HCT116 (cell line): ENCODE data around the gene ARNT2. TPM values are rescaled to one million over a fixed set of nuclear protein-coding genes. Genes with fewer than 3 reads are reported as not detected.

Source experiments
- ATAC-seq: fragments of 200-7000 bp; cut with Tn5 transposase; 2 replicates; pipeline ENCODE4 v1.9.1; 2020; ENCODE audit warnings: mild to moderate bottlenecking, moderate library complexity
- BruUV-seq: library from RNA; stranded (reverse); fragments of 400-500 nt; replicated peaks from 2 replicates; lab custom pipeline; 2021; lab: Mats Ljungman, UMichigan
- CTCF ChIA-PET: fragments of 300-600 bp; sonication (Branson Sonifier 250); formaldehyde crosslinking; loops from one replicate; lab custom pipeline; 2021; ENCODE audit warnings: antibody characterized with exemption; lab: Charles Lee
- POLR2A ChIA-PET: fragments of 300-600, 350-600 bp; sonication (Branson Sonifier 250); formaldehyde crosslinking; loops from one replicate; lab custom pipeline; 2021; ENCODE audit warnings: antibody characterized with exemption; lab: Charles Lee
- RAD21 ChIA-PET, 2 experiments: fragments of 300-600 bp; sonication (Branson Sonifier 250); formaldehyde crosslinking; loops; one replicate each; lab custom pipeline; 2023; ENCODE audit warnings: low total read pairs in 2 of 2; ENCODE audit not compliant: uncharacterized antibody in 2 of 2, unreplicated experiment in 2 of 2, low non-redundant PET in 1 of 2; lab: Charles Lee
- DNase-seq: peaks from one replicate; pipeline ENCODE4 v3.0.0-alpha.2; 2010; ENCODE audit warnings: low read depth, low spot score
- H2AFZ ChIP-seq: fragments of 200-600 bp; shearing (Covaris generic), sonication (generic); 2 replicates; pipeline ENCODE4 v1.6.1; 2017; ENCODE audit warnings: low read depth, mixed run types, mixed read lengths, antibody characterized with exemption, low read length; ENCODE audit not compliant: poor library complexity, severe bottlenecking
- H3K27ac ChIP-seq: 2 replicates; pipeline ENCODE4 v1.5.1; 2012; ENCODE audit warnings: low read depth, low read length
- H3K27me3 ChIP-seq: fragments of 200-600 bp; sonication (generic); 2 replicates; pipeline ENCODE4 v1.6.1; 2016; ENCODE audit warnings: mixed run types, low read length, mixed read lengths; ENCODE audit not compliant: insufficient read depth
- H3K36me3 ChIP-seq, 2 experiments: fragments of 200-500 bp in 1 of 2; fragments of 200-600 bp in 1 of 2; sonication (Bioruptor generic) in 1 of 2; sonication (generic) in 1 of 2; 2 replicates each; pipeline versions ENCODE4 v1.5.1 to v1.6.1; 2014 to 2016; ENCODE audit warnings: low read length in 2 of 2, inconsistent platforms in 1 of 2, mixed read lengths in 1 of 2, mixed run types in 1 of 2; ENCODE audit not compliant: insufficient read depth in 2 of 2, control insufficient read depth in 1 of 2
- H3K4me1 ChIP-seq, 2 experiments: fragments of 200-600 bp in 1 of 2; sonication (generic) in 1 of 2; 2 replicates each; pipeline versions ENCODE4 v1.5.1 to v1.6.1; 2012 to 2017; ENCODE audit warnings: low read length in 2 of 2, inconsistent platforms in 1 of 2, mild to moderate bottlenecking in 1 of 2, mixed read lengths in 1 of 2, mixed run types in 1 of 2, moderate library complexity in 1 of 2; ENCODE audit not compliant: insufficient read depth in 2 of 2, control insufficient read depth in 1 of 2
- H3K4me2 ChIP-seq: fragments of 200-600 bp; sonication (generic); 2 replicates; pipeline ENCODE4 v1.6.1; 2017; ENCODE audit warnings: mixed run types, low read length, mixed read lengths
- H3K4me3 ChIP-seq, 2 experiments: fragments of 200-600 bp in 1 of 2; sonication (generic) in 1 of 2; replicated peaks in 1 of 2; 2 replicates each; pipeline ENCODE4 v1.5.1; 2011 to 2016; ENCODE audit warnings: low read length in 2 of 2, control low read depth in 1 of 2, low read depth in 1 of 2, mild to moderate bottlenecking in 1 of 2, mixed read lengths in 1 of 2, mixed run types in 1 of 2
- H3K79me2 ChIP-seq: fragments of 200-600 bp; sonication (generic); 2 replicates; pipeline ENCODE4 v1.6.1; 2017; ENCODE audit warnings: mild to moderate bottlenecking, mixed run types, low read length, moderate library complexity, mixed read lengths; ENCODE audit not compliant: insufficient read depth
- H3K9ac ChIP-seq: fragments of 200-600 bp; sonication (generic); 2 replicates; pipeline ENCODE4 v1.6.1; 2016; ENCODE audit warnings: low read length, mixed read lengths
- H3K9me2 ChIP-seq: fragments of 200-600 bp; sonication (generic), shearing (Covaris generic); 2 replicates; pipeline ENCODE4 v1.6.1; 2017; ENCODE audit warnings: mixed run types, mild to moderate bottlenecking, moderate library complexity; ENCODE audit not compliant: insufficient read depth
- H3K9me3 ChIP-seq, 2 experiments: fragments of 200-500 bp in 1 of 2; fragments of 200-600 bp in 1 of 2; sonication (Bioruptor generic) in 1 of 2; sonication (generic) in 1 of 2; 2 replicates each; pipeline ENCODE4 v1.6.1; 2014 to 2017; ENCODE audit warnings: low read length in 2 of 2, mixed read lengths in 2 of 2, inconsistent platforms in 1 of 2, low read depth in 1 of 2, mild to moderate bottlenecking in 1 of 2, mixed run types in 1 of 2, moderate library complexity in 1 of 2; ENCODE audit not compliant: control insufficient read depth in 1 of 2, insufficient read depth in 1 of 2
- H4K20me1 ChIP-seq: fragments of 200-600 bp; sonication (generic), shearing (Covaris generic); 2 replicates; pipeline ENCODE4 v1.6.1; 2017; ENCODE audit warnings: mixed run types, mild to moderate bottlenecking, moderate library complexity; ENCODE audit not compliant: insufficient read depth
- CTCF ChIP-seq, 3 experiments: fragments of 200-600 bp in 1 of 3; sonication (generic) in 1 of 3; IDR thresholded peaks in 2 of 3; conservative IDR thresholded peaks in 1 of 3; 2 replicates each; pipeline ENCODE4 v1.5.1; 2012 to 2017; ENCODE audit warnings: low read depth in 2 of 3, low read length in 2 of 3, antibody characterized with exemption in 1 of 3, borderline replicate concordance in 1 of 3, control low read depth in 1 of 3, mild to moderate bottlenecking in 1 of 3, mixed read lengths in 1 of 3, mixed run types in 1 of 3, moderate library complexity in 1 of 3; ENCODE audit not compliant: insufficient read depth in 1 of 3
- EZH2phosphoT487 ChIP-seq: fragments of 200-600 bp; IDR thresholded peaks from 2 replicates; pipeline ENCODE4 v1.6.1; 2018; ENCODE audit warnings: antibody characterized with exemption, borderline replicate concordance
- JUND ChIP-seq: IDR thresholded peaks from 2 replicates; pipeline ENCODE4 v1.6.1; 2012
- SIN3A ChIP-seq: IDR thresholded peaks from 2 replicates; pipeline ENCODE4 v1.6.1; 2012; ENCODE audit warnings: low read depth
- SP1 ChIP-seq: IDR thresholded peaks from 2 replicates; pipeline ENCODE4 v1.6.1; 2012; ENCODE audit warnings: low read depth
- SRF ChIP-seq: IDR thresholded peaks from 2 replicates; pipeline ENCODE4 v1.6.1; 2012; ENCODE audit warnings: low read depth
- TCF7L2 ChIP-seq: IDR thresholded peaks from 2 replicates; pipeline ENCODE4 v1.7.0; 2011; ENCODE audit warnings: borderline replicate concordance, inconsistent platforms; ENCODE audit not compliant: insufficient read depth, insufficient read length; ENCODE audit errors: extremely low read depth
- ZFX ChIP-seq: fragments of 450-650 bp; IDR thresholded peaks from 2 replicates; pipeline ENCODE4 v1.6.1; 2017
- ZNF274 ChIP-seq: fragments of 200-500 bp; sonication (Bioruptor generic); IDR thresholded peaks from 2 replicates; pipeline ENCODE4 v1.6.1; 2014; ENCODE audit warnings: mild to moderate bottlenecking, low read depth, low read length, inconsistent platforms
- intact Hi-C: fragments of 100-400 bp; cut with micrococcal nuclease; formaldehyde crosslinking; loops from 2 replicates; pipeline ENCODE4 v1.10.0; 2022
- total RNA-seq: library from RNA; stranded (reverse); gene quantifications from one replicate; pipeline ENCODE4 v1.2.1, GENCODE V29; 2021; ENCODE audit not compliant: unreplicated experiment
- TF ChIP-seq, protein P1 (sequence below): IDR thresholded peaks from 2 replicates; pipeline ENCODE4 v1.6.1; 2012

ARNT2 gene
- total RNA-seq, 1 experiment from 2014 or later = 3.0 TPM

DNA sequence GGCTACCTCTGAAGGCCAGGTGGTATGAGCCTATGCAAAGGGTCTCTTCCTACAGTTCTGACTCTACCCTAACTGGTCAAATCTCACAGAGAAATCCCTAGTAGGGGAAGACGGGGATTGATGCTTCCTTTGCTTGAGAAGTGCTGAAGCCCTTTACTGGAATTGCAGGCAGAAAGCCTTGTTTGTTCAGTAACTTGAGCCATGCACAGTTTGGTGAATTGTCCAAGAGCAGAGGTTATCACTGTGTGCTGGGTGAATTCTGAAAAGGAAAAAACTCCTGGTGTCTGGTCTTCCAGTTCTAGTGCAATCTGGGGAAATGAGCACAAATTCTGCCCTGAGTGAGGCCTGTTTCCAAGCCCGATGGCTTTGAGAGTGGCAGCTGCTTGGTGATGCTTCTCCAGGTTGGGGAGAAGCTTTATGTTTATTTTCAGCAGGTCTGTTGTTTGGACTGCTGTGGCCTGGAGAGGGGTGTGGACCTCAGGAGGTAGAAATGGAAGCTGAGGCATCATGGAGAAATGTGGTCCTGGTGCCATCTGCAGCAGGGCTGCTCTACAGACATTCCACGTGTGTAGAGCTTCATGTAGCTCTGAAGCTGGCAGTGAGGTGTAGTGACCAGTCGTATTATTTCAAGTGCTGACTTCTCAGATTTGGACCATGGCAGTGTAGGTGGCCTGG is 60.9 kb downstream of the ARNT2 start:
- Histone ChIP-seq H3K27ac (no peak overlapping the region), H3K4me2 (no peak overlapping the region), H3K4me3 (no peak overlapping the region), H3K9ac (no peak overlapping the region), H2AFZ (no peak overlapping the region), H3K4me1 (no peaks in the 10 kb centered on the region), H3K27me3 (no peaks in the 10 kb centered on the region), H3K36me3 (no peaks in the 10 kb centered on the region), H3K79me2 (no peaks in the 10 kb centered on the region), H3K9me3 (no peaks in the 10 kb centered on the region), H3K9me2 (no peaks in the 10 kb centered on the region), H4K20me1 (no peaks in the 10 kb centered on the region)
- intact Hi-C loops = no loop called here
- CTCF ChIA-PET = no interaction called here
- POLR2A ChIA-PET = no interaction called here
- no TSS peak for BruUV-seq
- TF ChIP-seq JUND = no peak
- TF ChIP-seq SIN3A = no peak
- TF ChIP-seq EZH2phosphoT487 = no peak
- TF ChIP-seq, protein P1, sequence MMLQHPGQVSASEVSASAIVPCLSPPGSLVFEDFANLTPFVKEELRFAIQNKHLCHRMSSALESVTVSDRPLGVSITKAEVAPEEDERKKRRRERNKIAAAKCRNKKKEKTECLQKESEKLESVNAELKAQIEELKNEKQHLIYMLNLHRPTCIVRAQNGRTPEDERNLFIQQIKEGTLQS = no peak
- TF ChIP-seq SP1 = no peak
- no peak for TF ChIP-seq SRF
- TF ChIP-seq CTCF (IDR thresholded peaks at IDR 0.05 in 2 of 3, conservative IDR thresholded peaks at IDR 0.05 in 1 of 3; ENCODE audit: borderline replicate concordance in 1 of 3, insufficient read depth in 1 of 3, low read depth in 2 of 3, low read length in 2 of 3) = no peak
- no peak for TF ChIP-seq ZNF274
- TF ChIP-seq ZFX = no peak
- TF ChIP-seq TCF7L2 = no peak
- DNase-seq (no peak), ATAC-seq (no peak)
- RAD21 ChIA-PET = no interaction called here
